CD14-positive monocyte (primary cell): ENCODE data around the gene SLC1A7. TPM values are rescaled to one million over a fixed set of nuclear protein-coding genes. Genes with fewer than 3 reads are reported as not detected.

Source experiments
- DNase-seq, 3 donors: peaks; one replicate each; pipeline ENCODE4 v3.0.0-alpha.2; 2011 to 2022
- H2AFZ ChIP-seq: 2 replicates; pipeline ENCODE4 v1.6.0; 2012; ENCODE audit warnings: mild to moderate bottlenecking, low read depth, low read length, inconsistent platforms; ENCODE audit not compliant: insufficient read depth, poor library complexity, severe bottlenecking
- H3K27ac ChIP-seq, 2 donors: 1 replicate in 1 of 2; 2 replicates in 1 of 2; pipeline ENCODE4 v1.5.1; 2012 to 2013; ENCODE audit warnings: low read length in 2 of 2, control low read depth in 1 of 2, inconsistent platforms in 1 of 2, low read depth in 1 of 2, mild to moderate bottlenecking in 1 of 2
- H3K27me3 ChIP-seq, 2 donors: one replicate each; pipeline versions ENCODE4 v1.6.0 to v1.6.1; 2011 to 2013; ENCODE audit warnings: low read length in 2 of 2; ENCODE audit not compliant: control insufficient read depth in 2 of 2, insufficient read depth in 2 of 2
- H3K36me3 ChIP-seq, 2 donors: replicated peaks in 1 of 2; 1 replicate in 1 of 2; 2 replicates in 1 of 2; pipeline versions ENCODE4 v1.5.1 to v1.6.1; 2012 to 2013; ENCODE audit warnings: low read length in 2 of 2, control low read depth in 1 of 2, inconsistent platforms in 1 of 2, mild to moderate bottlenecking in 1 of 2; ENCODE audit not compliant: insufficient read depth in 2 of 2, control insufficient read depth in 1 of 2
- H3K4me1 ChIP-seq, 2 donors: 1 replicate in 1 of 2; 2 replicates in 1 of 2; pipeline versions ENCODE4 v1.5.1 to v1.6.1; 2012 to 2013; ENCODE audit warnings: low read length in 2 of 2, control low read depth in 1 of 2, inconsistent platforms in 1 of 2, mild to moderate bottlenecking in 1 of 2, moderate library complexity in 1 of 2; ENCODE audit not compliant: insufficient read depth in 2 of 2, control insufficient read depth in 1 of 2
- H3K4me2 ChIP-seq: replicated peaks from 2 replicates; pipeline ENCODE3; 2012; ENCODE audit warnings: low read length, moderate library complexity, mild to moderate bottlenecking; ENCODE audit not compliant: poor library complexity, severe bottlenecking; ENCODE audit errors: extremely low read depth
- H3K4me3 ChIP-seq, 3 experiments: fragments of 200-600 bp in 1 of 3; sonication (generic) in 1 of 3; replicated peaks in 1 of 3; 1 replicate in 2 of 3; 2 replicates in 1 of 3; pipeline ENCODE4 v1.5.1; 2011 to 2013; ENCODE audit warnings: low read length in 3 of 3, mild to moderate bottlenecking in 3 of 3, control low read depth in 2 of 3, low read depth in 2 of 3, inconsistent platforms in 1 of 3, moderate library complexity in 1 of 3
- H3K79me2 ChIP-seq: 2 replicates; pipeline ENCODE4 v1.6.0; 2012; ENCODE audit warnings: mild to moderate bottlenecking, control low read depth, inconsistent platforms, low read length, moderate library complexity; ENCODE audit not compliant: insufficient read depth
- H3K9ac ChIP-seq: 2 replicates; pipeline ENCODE4 v1.6.0; 2017; ENCODE audit warnings: low read length, mild to moderate bottlenecking; ENCODE audit not compliant: insufficient read depth, poor library complexity, severe bottlenecking
- H3K9me3 ChIP-seq, 2 donors: replicated peaks in 1 of 2; 1 replicate in 1 of 2; 2 replicates in 1 of 2; pipeline versions ENCODE4 v1.5.1 to v1.6.1; 2012 to 2013; ENCODE audit warnings: low read length in 2 of 2, control low read depth in 1 of 2; ENCODE audit not compliant: control insufficient read depth in 1 of 2, insufficient read depth in 1 of 2
- H4K20me1 ChIP-seq: 2 replicates; pipeline ENCODE4 v1.6.0; 2012; ENCODE audit warnings: mild to moderate bottlenecking, low read length, control low read depth, moderate library complexity; ENCODE audit not compliant: insufficient read depth
- H3K27ac Mint-ChIP-seq, 7 donors: one replicate each; pipeline ENCODE4 v1.8.0; 2020; ENCODE audit warnings: mild to moderate bottlenecking in 7 of 7, mixed read lengths in 7 of 7, moderate library complexity in 6 of 7, inconsistent platforms in 2 of 7
- H3K27me3 Mint-ChIP-seq, 3 donors: one replicate each; pipeline ENCODE4 v1.8.0; 2021 to 2022; ENCODE audit warnings: low read depth in 3 of 3, mild to moderate bottlenecking in 3 of 3, mixed read lengths in 3 of 3, moderate library complexity in 3 of 3, inconsistent platforms in 1 of 3
- H3K36me3 Mint-ChIP-seq, 2 donors: one replicate each; pipeline ENCODE4 v1.8.0; 2020; ENCODE audit warnings: mixed read lengths in 2 of 2, inconsistent platforms in 1 of 2, mild to moderate bottlenecking in 1 of 2
- H3K4me1 Mint-ChIP-seq: one replicate; pipeline ENCODE4 v1.8.0; 2020; ENCODE audit warnings: mild to moderate bottlenecking, mixed read lengths
- H3K4me3 Mint-ChIP-seq, 2 donors: one replicate each; pipeline ENCODE4 v1.8.0; 2020; ENCODE audit warnings: mild to moderate bottlenecking in 2 of 2, mixed read lengths in 2 of 2, moderate library complexity in 1 of 2
- H3K9me3 Mint-ChIP-seq, 7 donors: one replicate each; pipeline ENCODE4 v1.8.0; 2020 to 2022; ENCODE audit warnings: mixed read lengths in 7 of 7, mild to moderate bottlenecking in 6 of 7, moderate library complexity in 6 of 7, inconsistent platforms in 2 of 7
- WGBS: methylation state at CpG from one replicate; pipeline ENCODE4 v1.1.5; 2013; ENCODE audit warnings: missing lambda C conversion rate; ENCODE audit not compliant: insufficient coverage; 5-methylcytosine and 5-hydroxymethylcytosine counted together
- intact Hi-C, 2 donors: fragments of 100-400 bp; cut with micrococcal nuclease; formaldehyde crosslinking; loops; one replicate each; pipeline versions ENCODE4 v1.15.0 to v1.15.1; 2023
- polyA plus RNA-seq, 3 donors: library from polyadenylated mRNA; depleted of rRNA in 1 of 3; unstranded in 2 of 3; stranded (reverse) in 1 of 3; fragments of 300-500 nt in 2 of 3; fragments of >200 nt in 1 of 3; fragmentation: Illumina TruSeq in 2 of 3; gene quantifications; 1 replicate in 2 of 3; 2 replicates in 1 of 3; pipeline ENCODE4 v1.2.3, GENCODE V29; 2012 to 2021
- TF ChIP-seq, protein P1 (sequence below): fragments of 200-600 bp; IDR thresholded peaks from one replicate; pipeline ENCODE4 v1.8.0; 2022; ENCODE audit warnings: antibody characterized with exemption, mild to moderate bottlenecking

The SLC1A7 gene
- polyA plus RNA-seq, 3 donors = not detected

DNA sequence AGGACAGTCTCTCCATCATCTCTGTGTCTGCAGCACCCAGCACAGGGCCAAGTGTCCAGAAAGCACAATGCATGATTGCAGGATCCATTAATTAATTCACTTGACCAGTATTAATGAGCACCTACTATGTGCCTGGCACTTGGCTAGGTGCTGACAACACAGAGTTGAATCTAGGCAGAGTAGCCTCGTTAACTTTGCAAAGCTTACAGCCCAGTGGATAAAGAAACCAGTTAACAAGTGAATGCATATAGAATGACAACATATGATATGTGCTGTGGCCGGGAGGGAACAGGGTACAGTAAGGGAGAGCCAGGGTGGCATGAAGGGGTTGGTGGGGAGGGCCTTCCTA lies 10.9 kb downstream of the SLC1A7 start:
- Histone ChIP-seq H3K4me1 (no peaks in the 10 kb centered on the region), H3K9ac (no peak overlapping the region), H3K9me3 (peaks cover 0 to 4% of the 10 kb centered on the region in 2 donors), H3K4me3 (no peak overlapping the region), H3K27ac (no peak overlapping the region), H2AFZ (no peak overlapping the region), H3K36me3 (no peaks in the 10 kb centered on the region), H3K4me2 (no peak overlapping the region), H3K27me3 (no peaks in the 10 kb centered on the region), H4K20me1 (no peaks in the 10 kb centered on the region), H3K79me2 (no peaks in the 10 kb centered on the region)
- Mint-ChIP-seq H3K27me3 (peaks cover 0 to 7% (median 0%) of the 10 kb centered on the region in 3 donors), H3K4me3 (no peak overlapping the region), H3K36me3 (no peaks in the 10 kb centered on the region), H3K4me1 (peaks cover 5% of the 10 kb centered on the region), H3K9me3 (peaks cover 0 to 8% (median 0%) of the 10 kb centered on the region in 7 donors), H3K27ac (peak overlapping the region in 1 of 7 donors; percentile 51)
- no peak for DNase-seq
- intact Hi-C loops = no loop called here
- TF ChIP-seq, protein P1, sequence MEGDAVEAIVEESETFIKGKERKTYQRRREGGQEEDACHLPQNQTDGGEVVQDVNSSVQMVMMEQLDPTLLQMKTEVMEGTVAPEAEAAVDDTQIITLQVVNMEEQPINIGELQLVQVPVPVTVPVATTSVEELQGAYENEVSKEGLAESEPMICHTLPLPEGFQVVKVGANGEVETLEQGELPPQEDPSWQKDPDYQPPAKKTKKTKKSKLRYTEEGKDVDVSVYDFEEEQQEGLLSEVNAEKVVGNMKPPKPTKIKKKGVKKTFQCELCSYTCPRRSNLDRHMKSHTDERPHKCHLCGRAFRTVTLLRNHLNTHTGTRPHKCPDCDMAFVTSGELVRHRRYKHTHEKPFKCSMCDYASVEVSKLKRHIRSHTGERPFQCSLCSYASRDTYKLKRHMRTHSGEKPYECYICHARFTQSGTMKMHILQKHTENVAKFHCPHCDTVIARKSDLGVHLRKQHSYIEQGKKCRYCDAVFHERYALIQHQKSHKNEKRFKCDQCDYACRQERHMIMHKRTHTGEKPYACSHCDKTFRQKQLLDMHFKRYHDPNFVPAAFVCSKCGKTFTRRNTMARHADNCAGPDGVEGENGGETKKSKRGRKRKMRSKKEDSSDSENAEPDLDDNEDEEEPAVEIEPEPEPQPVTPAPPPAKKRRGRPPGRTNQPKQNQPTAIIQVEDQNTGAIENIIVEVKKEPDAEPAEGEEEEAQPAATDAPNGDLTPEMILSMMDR = no peak
- 98% methylated on average over 2 of the region's 2 CpGs for WGBS

DNA sequence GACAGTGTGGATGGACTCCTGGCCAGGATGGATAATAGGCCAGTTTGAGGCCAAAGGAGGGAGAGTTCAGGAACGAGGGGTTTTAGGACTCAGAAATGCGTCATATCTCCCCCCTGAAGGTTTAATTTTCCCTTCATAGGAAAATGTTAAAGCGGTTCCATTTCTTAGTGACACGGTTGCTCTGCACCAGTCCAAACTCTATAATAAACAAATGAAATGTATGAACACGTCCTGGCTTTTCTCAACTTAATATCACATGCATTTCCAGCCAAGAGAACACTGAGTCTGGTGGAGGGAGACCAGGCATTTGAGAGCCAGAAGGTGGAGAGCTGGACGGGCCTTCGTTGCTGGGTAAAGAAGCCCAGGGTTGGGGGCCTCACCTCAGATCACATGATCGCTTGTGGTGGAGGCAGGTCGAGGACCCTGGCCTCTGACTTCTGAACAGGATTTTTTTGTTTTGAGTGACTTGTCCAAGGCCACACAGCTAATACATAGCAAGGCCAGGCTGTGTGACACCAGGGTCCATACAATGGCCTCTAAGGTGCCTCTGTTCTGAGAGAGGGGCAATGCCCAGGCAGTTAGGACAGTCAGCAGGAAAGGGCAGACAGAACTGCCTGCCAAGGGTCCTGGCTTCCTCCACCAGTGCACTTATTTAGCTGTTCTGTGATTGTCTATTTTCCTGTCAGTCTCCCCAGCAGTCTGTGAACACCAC lies 11.4 kb downstream of the SLC1A7 start:
- no peaks in the 10 kb centered on the region for H3K36me3 ChIP-seq
- H2AFZ ChIP-seq = no peak overlapping the region
- H3K9me3 ChIP-seq = peaks cover 0 to 4% of the 10 kb centered on the region in 2 donors
- H3K9me3 Mint-ChIP-seq = peaks cover 0 to 8% (median 0%) of the 10 kb centered on the region in 7 donors
- peaks cover 0 to 7% (median 0%) of the 10 kb centered on the region in 3 donors for H3K27me3 Mint-ChIP-seq
- H3K9ac ChIP-seq = no peak overlapping the region
- H3K27ac ChIP-seq = no peak overlapping the region
- H3K4me1 ChIP-seq = no peaks in the 10 kb centered on the region
- no peak for DNase-seq
- H3K27ac Mint-ChIP-seq = peak overlapping the region in 1 of 7 donors; percentile 51
- H3K4me1 Mint-ChIP-seq = peaks cover 5% of the 10 kb centered on the region
- H3K27me3 ChIP-seq = no peaks in the 10 kb centered on the region
- H3K79me2 ChIP-seq = no peaks in the 10 kb centered on the region
- H3K36me3 Mint-ChIP-seq = no peaks in the 10 kb centered on the region
- no peak overlapping the region for H3K4me2 ChIP-seq
- TF ChIP-seq, protein P1 = no peak
- H4K20me1 ChIP-seq = no peaks in the 10 kb centered on the region
- no peak overlapping the region for H3K4me3 Mint-ChIP-seq
- no CpG with 5 or more reads among the region's 9 CpGs for WGBS
- H3K4me3 ChIP-seq = no peak overlapping the region
- intact Hi-C loops = no loop called here
